ENCODE results near the gene FAM209A. TPM values are rescaled to one million over a fixed set of nuclear protein-coding genes. Genes with fewer than 3 reads are reported as not detected.
"Not testable (repeated sequence)": the region's sequence is repeated elsewhere in the genome, so short reads cannot be mapped to it uniquely, and the experiment has no call there.

The FAM209A gene
- total RNA-seq: 6.1 TPM
- polyA plus RNA-seq: 1 to 10 TPM in 1 of 4 donors, under 1 TPM in 3; 0.43 to 1.1 (median 0.58) TPM

- H3K9me3 Mint-ChIP-seq: peaks cover 0 to 16% (median 4%) of the 10 kb centered on the region in 7 donors
- not testable (repeated sequence) for H3K4me3 Mint-ChIP-seq; ATAC-seq (ENCODE audit: low read depth in 2 of 2); H3K27ac Mint-ChIP-seq; DNase-seq; H3K27me3 ChIP-seq (ENCODE audit: control insufficient read depth, insufficient read depth, low read length); H3K27me3 Mint-ChIP-seq; H3K4me3 ChIP-seq (ENCODE audit: low read depth, low read length); H3K27ac ChIP-seq (ENCODE audit: insufficient read depth, low read length, poor library complexity, severe bottlenecking); H3K4me1 ChIP-seq (ENCODE audit: control insufficient read depth, insufficient read depth, low read length, poor library complexity, severe bottlenecking)
- peaks cover 0 to 11% (median 7%) of the 10 kb centered on the region in 4 donors for H3K4me1 Mint-ChIP-seq
- Histone ChIP-seq H3K36me3 (ENCODE audit: control insufficient read depth, insufficient read depth, low read length) (peaks cover 12% of the 10 kb centered on the region), H3K9me3 (ENCODE audit: control insufficient read depth in 2 of 2, low read length in 2 of 2) (peaks cover 9 to 22% of the 10 kb centered on the region in 2 experiments)
- peaks cover 11% of the 10 kb centered on the region for H3K36me3 Mint-ChIP-seq
Measured at GRCh38 chr20:56524444-56524843, at the start of gene FAM209A. Gene FAM209A (plus strand): TSS chr20:56524744. CDS start chr20:56524809, 65 bp downstream.

- H3K27ac Mint-ChIP-seq: peak overlapping the region; percentile 81 to 83 (median 82)
- DNase-seq (peak in 1 of 3 donors; percentile 20), ATAC-seq (ENCODE audit: low read depth in 2 of 2) (no peak)
- H3K27me3 ChIP-seq (ENCODE audit: control insufficient read depth, insufficient read depth, low read length): no peaks in the 10 kb centered on the region
- peaks cover 0 to 1% (median 0%) of the 10 kb centered on the region in 7 donors for H3K9me3 Mint-ChIP-seq
- H3K27ac ChIP-seq (ENCODE audit: insufficient read depth, low read length, poor library complexity, severe bottlenecking): no peak overlapping the region
- H3K27me3 Mint-ChIP-seq: no peaks in the 10 kb centered on the region
- peaks cover 65% of the 10 kb centered on the region for H3K36me3 Mint-ChIP-seq
- no peaks in the 10 kb centered on the region for H3K9me3 ChIP-seq (ENCODE audit: control insufficient read depth in 2 of 2, low read length in 2 of 2)
- H3K36me3 ChIP-seq (ENCODE audit: control insufficient read depth, insufficient read depth, low read length): peaks cover 76% of the 10 kb centered on the region
- no peaks in the 10 kb centered on the region for H3K4me1 ChIP-seq (ENCODE audit: control insufficient read depth, insufficient read depth, low read length, poor library complexity, severe bottlenecking)
- peak overlapping the region in 3 of 4 donors; percentile 55 to 73 (median 68) for H3K4me3 Mint-ChIP-seq
- H3K4me3 ChIP-seq (ENCODE audit: low read depth, low read length): peak overlapping the region; percentile 22
- H3K4me1 Mint-ChIP-seq: peaks cover 15 to 40% (median 32%) of the 10 kb centered on the region in 4 donors
Measured at GRCh38 chr20:56483970-56484369, 40.6 kb upstream of the FAM209A start.

- no peaks in the 10 kb centered on the region for H3K27me3 ChIP-seq (ENCODE audit: control insufficient read depth, insufficient read depth, low read length)
- H3K36me3 ChIP-seq (ENCODE audit: control insufficient read depth, insufficient read depth, low read length): peaks cover 73% of the 10 kb centered on the region
- H3K4me3 Mint-ChIP-seq: no peak overlapping the region
- DNase-seq (no peak), ATAC-seq (ENCODE audit: low read depth in 2 of 2) (no peak)
- H3K9me3 ChIP-seq (ENCODE audit: control insufficient read depth in 2 of 2, low read length in 2 of 2): no peaks in the 10 kb centered on the region
- no peak overlapping the region for H3K27ac ChIP-seq (ENCODE audit: insufficient read depth, low read length, poor library complexity, severe bottlenecking)
- peaks cover 5 to 36% (median 28%) of the 10 kb centered on the region in 4 donors for H3K4me1 Mint-ChIP-seq
- H3K27me3 Mint-ChIP-seq: no peaks in the 10 kb centered on the region
- H3K9me3 Mint-ChIP-seq: peaks cover 0 to 1% (median 0%) of the 10 kb centered on the region in 7 donors
- no peak overlapping the region for H3K4me3 ChIP-seq (ENCODE audit: low read depth, low read length)
- H3K36me3 Mint-ChIP-seq: peaks cover 72% of the 10 kb centered on the region
- H3K4me1 ChIP-seq (ENCODE audit: control insufficient read depth, insufficient read depth, low read length, poor library complexity, severe bottlenecking): no peaks in the 10 kb centered on the region
- H3K27ac Mint-ChIP-seq: peak overlapping the region in 1 of 3 donors; percentile 74
Measured at GRCh38 chr20:56487216-56487615, 37.3 kb upstream of the FAM209A start.

DNA sequence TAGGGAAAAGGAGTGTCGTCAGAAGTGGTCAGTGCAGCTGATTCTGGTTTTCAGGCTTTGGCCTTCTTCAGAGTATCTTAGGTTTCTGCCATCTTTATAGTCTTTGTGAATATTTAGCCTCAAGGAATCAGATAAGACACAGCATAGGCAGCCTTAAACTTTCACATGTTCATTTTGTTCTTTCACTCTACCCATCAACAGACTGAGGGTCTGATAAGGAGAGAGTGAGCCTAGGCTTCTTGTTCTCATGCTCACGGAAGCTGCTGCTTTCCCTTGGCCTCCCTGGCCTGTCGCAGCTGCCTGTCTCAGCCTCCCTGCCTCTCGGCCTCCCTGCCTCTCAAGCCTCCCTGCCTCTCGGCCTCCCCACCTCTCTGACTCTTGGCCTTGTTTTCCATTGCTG is 36.0 kb upstream of the FAM209A start:
- no peak overlapping the region for H3K4me3 Mint-ChIP-seq
- ATAC-seq (ENCODE audit: low read depth in 2 of 2) (no peak), DNase-seq (no peak)
- H3K36me3 Mint-ChIP-seq: peaks cover 72% of the 10 kb centered on the region
- H3K27me3 Mint-ChIP-seq: no peaks in the 10 kb centered on the region
- peak overlapping the region in 2 of 3 donors; percentile 14 to 50 for H3K27ac Mint-ChIP-seq
- Histone ChIP-seq H3K4me3 (ENCODE audit: low read depth, low read length) (no peak overlapping the region), H3K4me1 (ENCODE audit: control insufficient read depth, insufficient read depth, low read length, poor library complexity, severe bottlenecking) (no peaks in the 10 kb centered on the region), H3K36me3 (ENCODE audit: control insufficient read depth, insufficient read depth, low read length) (peaks cover 67% of the 10 kb centered on the region), H3K9me3 (ENCODE audit: control insufficient read depth in 2 of 2, low read length in 2 of 2) (no peaks in the 10 kb centered on the region), H3K27ac (ENCODE audit: insufficient read depth, low read length, poor library complexity, severe bottlenecking) (no peak overlapping the region), H3K27me3 (ENCODE audit: control insufficient read depth, insufficient read depth, low read length) (no peaks in the 10 kb centered on the region)
- peaks cover 0 to 1% (median 0%) of the 10 kb centered on the region in 7 donors for H3K9me3 Mint-ChIP-seq
- peaks cover 4 to 26% (median 19%) of the 10 kb centered on the region in 4 donors for H3K4me1 Mint-ChIP-seq

- Mint-ChIP-seq H3K4me1 (peaks cover 5 to 8% (median 6%) of the 10 kb centered on the region in 4 donors), H3K9me3 (peaks cover 0 to 2% (median 0%) of the 10 kb centered on the region in 7 donors), H3K27me3 (no peaks in the 10 kb centered on the region), H3K36me3 (peaks cover 22% of the 10 kb centered on the region), H3K4me3 (no peak overlapping the region), H3K27ac (peak overlapping the region in 2 of 3 donors; percentile 41 to 65)
- DNase-seq: no peak
- Histone ChIP-seq H3K9me3 (ENCODE audit: control insufficient read depth in 2 of 2, low read length in 2 of 2) (peaks cover 0 to 2% of the 10 kb centered on the region in 2 experiments), H3K27ac (ENCODE audit: insufficient read depth, low read length, poor library complexity, severe bottlenecking) (no peak overlapping the region), H3K27me3 (ENCODE audit: control insufficient read depth, insufficient read depth, low read length) (no peaks in the 10 kb centered on the region), H3K36me3 (ENCODE audit: control insufficient read depth, insufficient read depth, low read length) (peaks cover 24% of the 10 kb centered on the region), H3K4me3 (ENCODE audit: low read depth, low read length) (no peak overlapping the region), H3K4me1 (ENCODE audit: control insufficient read depth, insufficient read depth, low read length, poor library complexity, severe bottlenecking) (no peaks in the 10 kb centered on the region)
- no peak for ATAC-seq (ENCODE audit: low read depth in 2 of 2)
Measured at GRCh38 chr20:56501116-56501515, 23.4 kb upstream of the FAM209A start.

- ATAC-seq (ENCODE audit: low read depth in 2 of 2) (no peak), DNase-seq (no peak)
- no peaks in the 10 kb centered on the region for H3K27me3 Mint-ChIP-seq
- H3K4me3 ChIP-seq (ENCODE audit: low read depth, low read length): no peak overlapping the region
- H3K27me3 ChIP-seq (ENCODE audit: control insufficient read depth, insufficient read depth, low read length): no peaks in the 10 kb centered on the region
- peak overlapping the region in 1 of 3 donors; percentile 80 for H3K27ac Mint-ChIP-seq
- H3K36me3 ChIP-seq (ENCODE audit: control insufficient read depth, insufficient read depth, low read length): peaks cover 9% of the 10 kb centered on the region
- H3K4me1 Mint-ChIP-seq: peaks cover 0 to 8% (median 3%) of the 10 kb centered on the region in 4 donors
- no peak overlapping the region for H3K4me3 Mint-ChIP-seq
- no peaks in the 10 kb centered on the region for H3K4me1 ChIP-seq (ENCODE audit: control insufficient read depth, insufficient read depth, low read length, poor library complexity, severe bottlenecking)
- no peak overlapping the region for H3K27ac ChIP-seq (ENCODE audit: insufficient read depth, low read length, poor library complexity, severe bottlenecking)
- no peaks in the 10 kb centered on the region for H3K9me3 Mint-ChIP-seq
- H3K9me3 ChIP-seq (ENCODE audit: control insufficient read depth in 2 of 2, low read length in 2 of 2): no peaks in the 10 kb centered on the region
- H3K36me3 Mint-ChIP-seq: peaks cover 5% of the 10 kb centered on the region
Measured at GRCh38 chr20:56503916-56504315, 20.6 kb upstream of the FAM209A start.

DNA sequence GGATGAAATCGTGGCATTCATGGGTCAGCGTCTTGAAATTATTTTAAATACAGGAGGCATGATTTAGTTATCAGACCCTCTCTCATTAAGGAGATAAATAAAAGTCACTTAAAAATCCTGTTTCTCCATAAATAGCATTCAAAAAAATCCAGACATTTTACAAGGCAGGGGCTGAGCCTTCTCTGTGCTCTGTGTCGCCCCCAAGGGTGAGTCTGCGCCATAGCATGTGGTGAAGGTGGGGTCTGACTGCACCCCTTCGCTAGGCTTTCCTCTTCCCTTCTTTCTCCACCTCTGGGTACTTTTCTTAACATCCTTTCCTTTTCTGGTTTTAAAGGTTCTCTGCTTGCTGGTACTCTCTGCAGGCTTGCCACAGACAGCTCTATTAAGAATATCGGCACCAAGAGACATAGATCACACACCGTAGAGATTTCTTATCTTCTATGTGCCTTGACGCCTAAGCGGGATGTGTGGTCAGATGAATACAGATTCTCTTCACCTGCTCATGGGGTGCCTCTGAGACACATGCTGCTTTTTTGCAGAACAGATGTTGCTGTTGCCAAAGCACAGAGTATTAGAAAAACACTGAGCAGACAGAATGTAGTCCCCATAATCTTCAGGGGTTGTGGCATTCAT is 20.1 kb upstream of the FAM209A start:
- ATAC-seq (ENCODE audit: low read depth in 2 of 2) (no peak), DNase-seq (no peak)
- Histone ChIP-seq H3K27me3 (ENCODE audit: control insufficient read depth, insufficient read depth, low read length) (no peaks in the 10 kb centered on the region), H3K4me3 (ENCODE audit: low read depth, low read length) (no peak overlapping the region), H3K4me1 (ENCODE audit: control insufficient read depth, insufficient read depth, low read length, poor library complexity, severe bottlenecking) (no peaks in the 10 kb centered on the region), H3K9me3 (ENCODE audit: control insufficient read depth in 2 of 2, low read length in 2 of 2) (no peaks in the 10 kb centered on the region), H3K36me3 (ENCODE audit: control insufficient read depth, insufficient read depth, low read length) (peaks cover 9% of the 10 kb centered on the region), H3K27ac (ENCODE audit: insufficient read depth, low read length, poor library complexity, severe bottlenecking) (no peak overlapping the region)
- Mint-ChIP-seq H3K4me3 (no peak overlapping the region), H3K9me3 (no peaks in the 10 kb centered on the region), H3K4me1 (peaks cover 0 to 8% (median 3%) of the 10 kb centered on the region in 4 donors), H3K27me3 (no peaks in the 10 kb centered on the region), H3K27ac (peak overlapping the region in 1 of 3 donors; percentile 80), H3K36me3 (peaks cover 8% of the 10 kb centered on the region)

DNA sequence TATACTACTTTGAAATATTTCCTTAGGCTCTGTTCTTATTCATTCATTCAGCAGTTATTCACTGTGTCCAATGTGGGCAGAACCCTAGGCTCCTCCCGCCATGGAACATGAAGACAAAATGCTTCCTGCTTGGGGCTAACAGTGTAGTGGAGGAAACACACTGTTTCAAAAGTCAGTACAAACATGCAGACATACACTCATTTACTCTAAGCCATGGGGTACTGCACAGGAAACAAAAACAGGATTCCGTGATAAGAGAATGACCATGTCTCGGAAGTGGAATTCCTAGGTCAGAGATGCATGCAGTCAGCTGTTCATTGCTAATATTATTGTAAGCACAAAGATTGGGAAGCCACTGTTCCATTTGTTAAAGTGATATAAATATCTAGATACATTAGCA is 18.4 kb upstream of the FAM209A start:
- H3K4me1 Mint-ChIP-seq: peaks cover 0 to 8% (median 3%) of the 10 kb centered on the region in 4 donors
- ATAC-seq (ENCODE audit: low read depth in 2 of 2): no peak
- no peak overlapping the region for H3K27ac ChIP-seq (ENCODE audit: insufficient read depth, low read length, poor library complexity, severe bottlenecking)
- no peaks in the 10 kb centered on the region for H3K27me3 ChIP-seq (ENCODE audit: control insufficient read depth, insufficient read depth, low read length)
- H3K4me3 Mint-ChIP-seq: no peak overlapping the region
- H3K9me3 Mint-ChIP-seq: no peaks in the 10 kb centered on the region
- no peak overlapping the region for H3K4me3 ChIP-seq (ENCODE audit: low read depth, low read length)
- H3K9me3 ChIP-seq (ENCODE audit: control insufficient read depth in 2 of 2, low read length in 2 of 2): no peaks in the 10 kb centered on the region
- H3K36me3 Mint-ChIP-seq: peaks cover 8% of the 10 kb centered on the region
- no peak for DNase-seq
- H3K27ac Mint-ChIP-seq: no peak overlapping the region
- H3K4me1 ChIP-seq (ENCODE audit: control insufficient read depth, insufficient read depth, low read length, poor library complexity, severe bottlenecking): no peaks in the 10 kb centered on the region
- H3K27me3 Mint-ChIP-seq: no peaks in the 10 kb centered on the region
- peaks cover 7% of the 10 kb centered on the region for H3K36me3 ChIP-seq (ENCODE audit: control insufficient read depth, insufficient read depth, low read length)
